ENCODE measurements around the gene MEF2A.
"Not testable (repeated sequence)": the region's sequence is repeated elsewhere in the genome, so short reads cannot be mapped to it uniquely, and the experiment has no call there.

MEF2A gene

DNA sequence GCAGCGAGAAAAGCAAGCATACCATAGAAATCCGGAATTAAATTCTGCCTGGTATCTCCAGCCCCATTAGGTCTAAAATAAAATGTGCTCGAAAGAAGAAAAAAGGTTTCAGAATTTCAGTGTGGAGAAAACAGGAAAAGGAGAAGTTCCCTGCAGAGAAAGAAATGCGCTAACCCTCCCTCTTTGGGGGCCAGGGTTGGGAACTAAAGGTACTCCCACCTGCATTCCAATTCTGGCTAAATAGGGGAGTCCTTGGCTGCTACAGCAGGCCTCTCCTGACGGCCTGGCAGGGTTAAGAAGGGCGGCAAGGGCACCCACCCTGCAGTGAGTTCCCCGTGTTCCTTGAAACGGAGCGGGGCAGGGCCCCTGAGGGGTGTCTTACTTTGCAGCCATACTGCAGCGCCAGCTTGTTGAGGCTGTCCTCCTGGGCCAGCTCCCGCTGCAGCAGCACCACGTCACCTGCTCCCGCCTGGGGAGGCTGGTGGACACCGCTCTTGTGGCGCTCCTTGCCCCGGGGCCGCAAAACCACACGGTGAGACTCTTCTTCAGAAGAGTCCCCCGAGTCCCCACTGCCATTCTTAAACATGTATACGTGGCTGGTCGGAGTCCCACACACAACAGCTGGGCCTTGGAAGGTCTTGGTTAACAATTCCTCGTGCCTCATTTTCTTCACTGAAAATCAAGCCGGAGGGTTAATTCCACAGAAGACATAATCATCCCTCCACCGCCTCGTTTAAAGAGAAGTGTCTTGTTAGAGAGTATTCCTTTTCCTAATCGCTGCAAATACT lies 165.7 kb downstream of the MEF2A start:
- DNase-seq (ENCODE audit: low read depth in 2 of 2), result no peak

DNA sequence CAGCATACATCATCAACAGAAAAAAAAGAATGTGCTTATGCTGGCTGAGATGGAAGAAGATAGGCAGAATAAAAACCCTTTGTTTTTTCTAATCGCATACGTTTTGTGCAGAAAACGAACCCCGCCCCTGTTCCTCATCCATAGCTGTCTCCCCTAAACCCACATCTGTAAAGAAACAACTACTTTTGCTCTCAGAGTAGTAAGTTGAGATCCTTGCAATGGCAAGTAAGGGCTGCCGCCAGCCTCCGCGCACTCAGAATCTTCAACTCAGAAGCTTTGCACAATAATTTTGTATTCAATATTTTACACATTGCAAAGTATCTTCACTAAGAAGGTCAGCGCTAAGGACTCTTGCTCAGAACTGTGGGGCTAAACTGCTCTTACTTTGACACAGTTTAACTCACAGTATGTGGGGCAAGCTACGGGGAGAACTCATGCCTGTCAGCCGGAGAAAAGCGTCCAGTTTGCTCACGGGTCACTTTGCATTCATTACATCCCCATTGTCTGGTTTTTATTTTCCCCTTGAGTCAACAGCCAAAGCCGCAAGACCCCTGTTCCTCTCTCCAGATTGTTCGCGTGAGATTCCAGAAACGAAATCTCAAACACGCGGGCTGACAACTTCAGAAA lies 166.5 kb downstream of the MEF2A start:
- DNase-seq (ENCODE audit: low read depth in 2 of 2), result no peak

- no peak for DNase-seq (ENCODE audit: low read depth in 2 of 2)
These were observed 167.0 kb downstream of the MEF2A start for GRCh38 chr15:99732751-99733267.

- DNase-seq (ENCODE audit: low read depth in 2 of 2), result peak; percentile 97 to 98
These were observed 167.7 kb downstream of the MEF2A start, which contains the start of gene LYSMD4 for GRCh38 chr15:99733268-99734039. Gene LYSMD4, minus strand, starts transcription at chr15:99733437. Its CDS starts 1,438 bp downstream, at chr15:99731999.

- DNase-seq (ENCODE audit: low read depth in 2 of 2), result not testable (repeated sequence)
These were observed 168.2 kb downstream of the MEF2A start for GRCh38 chr15:99734040-99734291.

- no peak for DNase-seq (ENCODE audit: low read depth in 2 of 2)
These were observed 168.8 kb downstream of the MEF2A start for GRCh38 chr15:99734575-99734974.

DNA sequence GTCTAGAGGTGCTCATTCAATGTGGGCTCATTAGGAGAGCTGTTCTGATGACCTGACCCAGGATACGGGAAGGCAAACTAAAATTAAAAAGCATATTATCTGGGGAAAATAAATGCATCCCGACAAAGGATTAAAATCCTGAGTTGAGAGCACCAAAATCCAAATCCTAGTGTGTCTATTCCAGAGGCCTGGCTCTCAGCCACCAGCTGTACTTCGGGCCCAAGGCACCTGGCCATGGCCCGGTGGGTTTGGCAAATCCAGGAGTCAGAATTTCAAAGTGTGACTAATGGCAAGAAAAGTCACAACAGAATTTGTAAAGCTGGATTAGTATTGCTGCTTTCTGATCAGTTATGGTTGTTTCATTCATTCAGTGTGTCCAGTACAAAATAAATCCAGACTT lies 170.1 kb downstream of the MEF2A start:
- no peak for DNase-seq (ENCODE audit: low read depth in 2 of 2)

- no peak for DNase-seq (ENCODE audit: low read depth in 2 of 2)
These were observed 170.9 kb downstream of the MEF2A start for GRCh38 chr15:99736702-99737101.

DNA sequence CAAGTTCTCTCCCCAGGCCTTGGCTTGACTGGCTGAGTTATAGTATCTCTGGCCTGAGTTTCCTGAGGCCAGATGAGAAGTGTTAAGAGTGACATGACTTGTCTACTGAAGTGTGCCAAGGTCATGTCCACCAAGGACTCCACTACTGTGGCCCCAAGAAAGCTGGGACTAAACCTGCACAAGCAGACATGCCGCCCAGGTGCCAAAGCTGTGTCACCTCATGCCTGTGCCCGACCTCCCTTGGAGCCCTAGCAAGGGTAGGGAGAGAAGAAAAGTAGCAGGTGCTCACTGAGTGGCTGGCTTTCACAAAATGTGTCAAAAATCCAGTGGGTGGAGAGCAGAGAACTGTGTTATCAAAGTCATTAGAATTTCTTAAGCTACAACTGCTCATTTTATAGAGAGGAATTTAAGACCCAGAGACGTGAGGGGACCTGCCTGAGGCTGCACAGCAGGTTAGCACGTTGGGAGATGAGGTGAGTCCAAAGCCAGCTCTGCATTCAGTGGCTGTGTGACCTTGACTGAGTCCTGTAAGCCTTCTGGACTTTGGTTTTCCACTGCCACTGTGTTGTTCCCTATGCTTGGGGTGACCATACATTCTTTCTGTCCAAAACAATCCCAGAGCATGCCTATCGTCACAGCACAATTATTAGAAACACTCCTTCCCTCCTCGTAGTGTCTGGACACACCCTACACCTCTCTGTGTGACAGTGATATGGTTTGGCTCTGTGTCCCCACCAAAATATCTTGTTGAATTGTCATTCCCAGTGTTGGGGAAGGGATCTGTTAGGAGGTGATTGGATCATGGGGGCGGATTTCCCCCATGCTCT lies 172.4 kb downstream of the MEF2A start:
- DNase-seq (ENCODE audit: low read depth in 2 of 2), result no peak

DNA sequence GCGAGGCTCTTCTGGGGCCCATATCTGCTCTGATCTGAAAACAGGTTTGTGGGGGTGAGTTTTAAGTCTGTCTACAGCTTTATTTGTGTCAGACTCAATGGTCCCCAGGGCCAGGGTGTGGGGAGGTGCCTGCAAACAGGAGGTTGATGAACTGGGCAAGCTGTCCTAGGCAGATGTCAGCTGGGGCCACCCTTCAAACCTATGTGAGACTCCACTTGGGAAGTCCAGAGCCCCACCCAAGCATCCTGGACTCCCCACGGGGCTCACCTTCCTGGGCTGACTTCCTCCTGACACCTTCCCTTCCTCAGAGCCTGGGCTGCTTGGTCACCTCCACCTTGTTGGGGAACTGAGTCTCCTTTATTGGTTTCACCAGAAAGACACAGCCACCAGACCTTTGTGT lies 176.1 kb downstream of the MEF2A start:
- no peak for DNase-seq (ENCODE audit: low read depth in 2 of 2)

DNA sequence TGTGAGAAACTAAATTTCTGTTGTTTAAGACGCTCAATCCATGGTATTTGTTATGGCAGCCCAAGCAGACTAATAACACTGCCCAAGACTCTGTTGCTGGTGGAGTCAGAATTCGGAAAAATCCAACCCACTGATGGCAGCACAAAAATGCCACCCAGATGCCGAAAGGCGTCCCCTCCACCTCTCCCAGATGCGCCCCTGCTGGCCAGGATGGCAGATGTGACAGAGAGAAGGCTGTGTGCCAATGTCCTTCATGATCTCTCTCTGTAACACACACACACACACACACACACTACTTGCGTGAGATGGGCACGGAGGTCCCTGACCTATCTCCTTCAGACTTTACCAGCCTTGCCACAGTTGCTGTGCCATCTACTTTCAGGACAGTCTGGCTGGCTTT lies 178.4 kb downstream of the MEF2A start:
- no peak for DNase-seq (ENCODE audit: low read depth in 2 of 2)

GRCh38 chr15:99745370-99746086 lies 179.7 kb downstream of the MEF2A start:
- no peak for DNase-seq (ENCODE audit: low read depth in 2 of 2)

GRCh38 chr15:99749386-99749785 lies 183.6 kb downstream of the MEF2A start:
- no peak for DNase-seq (ENCODE audit: low read depth in 2 of 2)

DNA sequence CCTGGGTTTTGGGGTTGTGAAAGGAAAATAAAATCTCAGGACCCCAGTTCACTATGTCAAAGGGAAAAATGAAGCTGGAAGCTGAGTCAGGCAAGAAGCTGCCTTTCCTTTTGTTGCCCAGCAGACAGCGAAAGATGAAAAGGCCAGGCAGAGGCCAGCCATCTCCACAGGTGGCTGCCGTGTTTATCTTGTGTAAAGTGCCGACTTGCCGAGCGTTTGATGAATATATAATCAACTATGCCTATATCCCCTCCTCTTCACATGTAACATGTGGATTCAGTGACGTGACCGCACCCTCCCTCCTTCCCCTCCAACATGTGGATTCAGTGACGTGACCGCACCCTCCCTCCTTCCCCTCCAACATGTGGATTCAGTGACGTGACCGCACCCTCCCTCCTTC lies 184.5 kb downstream of the MEF2A start:
- not testable (repeated sequence) for DNase-seq (ENCODE audit: low read depth in 2 of 2)

GRCh38 chr15:99752556-99752955 lies 186.8 kb downstream of the MEF2A start:
- DNase-seq (ENCODE audit: low read depth in 2 of 2), result no peak

- DNase-seq (ENCODE audit: low read depth in 2 of 2), result no peak
These were observed 187.3 kb downstream of the MEF2A start for GRCh38 chr15:99753066-99753465.

DNA sequence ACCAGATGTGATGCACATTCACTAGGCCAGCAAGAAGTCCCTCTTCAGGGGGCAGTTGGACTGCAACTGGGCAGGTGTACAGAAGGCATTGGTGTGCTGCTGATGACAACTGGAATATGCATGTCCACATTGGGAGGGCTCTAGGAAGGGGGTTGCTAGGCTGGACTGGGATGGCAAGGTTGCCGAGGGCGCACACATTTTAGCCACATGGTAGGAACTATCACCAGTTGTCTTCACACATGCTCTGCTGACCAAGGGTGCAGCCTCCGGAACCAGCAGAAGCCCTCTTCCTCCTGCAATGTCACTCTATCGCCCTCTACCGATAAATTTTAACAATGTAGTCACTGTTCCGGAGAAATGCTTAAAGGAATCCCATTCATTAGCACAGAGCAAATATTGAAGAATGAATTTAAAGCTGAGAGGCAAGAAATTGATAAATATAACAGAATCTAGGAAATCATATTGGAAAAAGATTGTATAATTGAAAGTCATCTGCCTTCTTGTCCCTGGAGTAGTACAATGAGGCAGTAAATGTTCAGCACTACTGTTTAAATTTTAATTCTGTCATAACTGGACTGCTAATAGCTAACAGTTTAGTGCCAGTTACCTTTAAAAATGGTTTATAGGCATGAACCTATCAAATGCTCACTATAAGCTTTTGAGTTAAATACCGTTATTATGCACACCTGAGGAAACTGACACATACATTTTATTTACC lies 190.1 kb downstream of the MEF2A start:
- DNase-seq (ENCODE audit: low read depth in 2 of 2), result no peak

DNA sequence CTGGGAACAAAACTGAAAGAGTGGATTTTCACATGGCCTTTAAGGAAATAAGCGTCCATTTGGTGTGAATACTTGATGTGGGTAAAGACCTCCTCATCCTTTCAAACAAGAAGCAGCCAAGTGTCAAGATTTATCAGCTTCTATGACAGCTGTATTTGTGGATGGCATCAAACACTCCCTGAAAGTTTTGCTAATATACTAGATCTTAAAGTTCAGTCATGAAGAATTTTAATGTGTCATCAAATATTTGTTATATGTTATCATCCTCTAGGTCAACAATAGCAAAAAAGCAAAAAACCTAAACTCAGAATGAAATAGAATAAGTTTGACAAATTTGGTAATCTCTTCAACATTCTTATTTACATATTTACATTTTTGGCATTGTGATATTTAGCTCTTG lies 196.5 kb downstream of the MEF2A start:
- no peak for DNase-seq (ENCODE audit: low read depth in 2 of 2)

DNA sequence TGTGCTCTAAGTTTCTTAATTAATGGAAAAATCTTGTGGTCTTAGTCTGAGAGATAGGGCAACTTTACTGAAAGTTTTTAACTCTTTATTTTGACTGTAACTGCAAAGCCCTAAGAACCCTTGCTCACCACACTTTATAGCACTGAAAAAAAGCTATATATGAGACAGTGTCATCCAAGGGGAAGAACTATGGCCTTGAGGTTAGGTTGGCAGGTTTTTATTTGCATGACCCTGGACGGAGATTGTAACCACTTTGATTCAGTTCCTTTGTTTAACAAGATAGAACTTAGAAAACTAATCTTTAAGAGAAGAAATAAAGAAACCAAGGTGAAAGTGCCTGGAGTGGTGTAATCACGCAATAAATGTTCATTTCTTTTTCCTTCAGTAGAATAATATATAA lies 198.0 kb downstream of the MEF2A start:
- no peak for DNase-seq (ENCODE audit: low read depth in 2 of 2)

DNA sequence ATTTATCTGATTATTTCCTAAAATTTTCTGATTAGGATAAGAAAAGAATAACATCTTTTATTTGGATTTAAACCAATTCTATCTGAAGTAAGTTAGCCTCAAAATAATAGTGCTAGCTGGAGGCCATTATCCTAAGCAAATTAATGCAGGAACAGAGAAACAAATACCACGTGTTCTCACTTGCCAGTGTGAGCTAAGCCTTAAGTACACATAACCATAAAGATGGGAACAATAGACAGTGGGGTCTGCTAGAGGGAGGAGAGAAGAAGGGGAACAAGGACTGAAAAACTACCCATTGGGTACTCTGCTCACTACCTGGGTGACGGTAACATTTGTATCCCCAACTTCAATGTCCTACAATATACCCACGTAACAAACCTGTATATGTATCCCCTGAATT lies 198.7 kb downstream of the MEF2A start:
- no peak for DNase-seq (ENCODE audit: low read depth in 2 of 2)

All from activated CD8-positive, alpha-beta memory T cell treated with anti-CD3 and anti-CD28 coated beads for 4 hours (primary cell).